K562 treated with DMSO at 1 percent for 12 hours (cell line): ENCODE measurements around the gene PDE6C. TPM values are rescaled to one million over a fixed set of nuclear protein-coding genes. Genes with fewer than 3 reads are reported as not detected.

Source experiments
- total RNA-seq: library from RNA; unstranded; fragments of 300-600 nt; gene quantifications from 2 replicates; pipeline ENCODE4 v1.2.3, GENCODE V29; 2022; ENCODE audit not compliant: insufficient read depth

Gene PDE6C
- not detected in 2 replicates for total RNA-seq

GRCh38 chr10:93612311-93612710, at the start of gene PDE6C:
Gene PDE6C (plus strand): TSS chr10:93612537. CDS start chr10:93612726, 189 bp downstream.

GRCh38 chr10:93566435-93567276, 45.7 kb upstream of the PDE6C start, which contains the start of gene FFAR4:
Gene FFAR4 (plus strand): TSS chr10:93566665. CDS start chr10:93566721, 56 bp downstream.

GRCh38 chr10:93601146-93601773, 11.1 kb upstream of the PDE6C start, which contains the start of gene RBP4:
Gene RBP4 (minus strand): TSS chr10:93601235. CDS start chr10:93601028, 207 bp downstream.

GRCh38 chr10:93702210-93703001, 90.1 kb downstream of the PDE6C start, which contains the start of gene FRA10AC1:
Gene FRA10AC1 (minus strand): TSS chr10:93702592. CDS start chr10:93700106, 2,486 bp downstream.

Other genes with a start within 250 kb of the PDE6C start
- not detected in 2 replicates for gene MYOF, start 130.2 kb upstream of the PDE6C start, total RNA-seq
- gene CEP55, start 115.9 kb upstream of the PDE6C start, total RNA-seq: 6.7 and 15.7 TPM in 2 replicates
- not detected in 2 replicates for gene FFAR4, start 45.9 kb upstream of the PDE6C start, total RNA-seq
- gene RBP4, start 11.3 kb upstream of the PDE6C start, total RNA-seq: not detected in 2 replicates
- gene FRA10AC1, start 90.1 kb downstream of the PDE6C start, total RNA-seq: 3.1 and 6.2 TPM in 2 replicates
- not detected in 2 replicates for gene LGI1, start 145.4 kb downstream of the PDE6C start, total RNA-seq